Measurements from ENCODE around the gene ZNF526. TPM values are rescaled to one million over a fixed set of nuclear protein-coding genes. Genes with fewer than 3 reads are reported as not detected.

Gene ZNF526
- total and polyA plus RNA-seq, 9 of the 15 experiments (the other 6 are each of a cell fraction or from before 2014, with no cell fraction given), result 1.3 to 17.9 (median 6.2) TPM

GRCh38 chr19:42219812-42220750 is at the start of gene ZNF526 (continued):
- peak; percentile 73; the same call in 1 of the 2 replicates for TF ChIP-seq ETS1 (conservative IDR thresholded peaks at IDR 0.05; ENCODE audit: control insufficient read depth, low read depth, low read length)
- no peak for TF ChIP-seq RBM34 (IDR thresholded peaks at IDR 0.05; ENCODE audit: borderline replicate concordance, insufficient read depth, low read length)
- no peak for TF ChIP-seq SMC3 (conservative IDR thresholded peaks at IDR 0.05; ENCODE audit: insufficient read depth, low read depth, low read length)
- TF ChIP-seq CHCHD3 (CRISPR knock-in tag; IDR thresholded peaks at IDR 0.05), result no peak
- no peak for TF ChIP-seq NR2F6 (CRISPR knock-in tag; IDR thresholded peaks at IDR 0.05)
- TF ChIP-seq TRIM28 (IDR thresholded peaks at IDR 0.05), result no peak
- TF ChIP-seq, protein P1, sequence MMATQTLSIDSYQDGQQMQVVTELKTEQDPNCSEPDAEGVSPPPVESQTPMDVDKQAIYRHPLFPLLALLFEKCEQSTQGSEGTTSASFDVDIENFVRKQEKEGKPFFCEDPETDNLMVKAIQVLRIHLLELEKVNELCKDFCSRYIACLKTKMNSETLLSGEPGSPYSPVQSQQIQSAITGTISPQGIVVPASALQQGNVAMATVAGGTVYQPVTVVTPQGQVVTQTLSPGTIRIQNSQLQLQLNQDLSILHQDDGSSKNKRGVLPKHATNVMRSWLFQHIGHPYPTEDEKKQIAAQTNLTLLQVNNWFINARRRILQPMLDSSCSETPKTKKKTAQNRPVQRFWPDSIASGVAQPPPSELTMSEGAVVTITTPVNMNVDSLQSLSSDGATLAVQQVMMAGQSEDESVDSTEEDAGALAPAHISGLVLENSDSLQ (IDR thresholded peaks at IDR 0.05), result no peak
- no peak for TF ChIP-seq ZNF175 (CRISPR knock-in tag; IDR thresholded peaks at IDR 0.05; ENCODE audit: low read depth)
- TF ChIP-seq SRSF7 (optimal IDR thresholded peaks at IDR 0.05; ENCODE audit: low read depth, low read length), result no peak
- no peak for TF ChIP-seq ZNF408 (CRISPR knock-in tag; IDR thresholded peaks at IDR 0.05; ENCODE audit: low read depth)
- no peak for TF ChIP-seq TFAM (CRISPR knock-in tag; conservative IDR thresholded peaks at IDR 0.05)
- no peak for TF ChIP-seq ZNF780A (CRISPR knock-in tag; IDR thresholded peaks at IDR 0.05)
- TF ChIP-seq RBM25 (IDR thresholded peaks at IDR 0.05; ENCODE audit: low read depth, low read length, severe bottlenecking), result peak; percentile 97
- TF ChIP-seq SFPQ (IDR thresholded peaks at IDR 0.05; ENCODE audit: low read depth, low read length), result no peak
- TF ChIP-seq NEUROD1 (IDR thresholded peaks at IDR 0.05; ENCODE audit: borderline replicate concordance, low read depth, low read length, partially characterized antibody), result peak; percentile 84
- TF ChIP-seq ZNF644 (tag; IDR thresholded peaks at IDR 0.05; ENCODE audit: low read depth), result no peak
- TF ChIP-seq MTA3 (IDR thresholded peaks at IDR 0.05; ENCODE audit: borderline replicate concordance), result peak; percentile 79
- no peak for TF ChIP-seq MECOM (CRISPR knock-in tag; IDR thresholded peaks at IDR 0.05)
- peak; percentile 64; the same call in 1 of the 2 replicates for TF ChIP-seq ETV5 (CRISPR knock-in tag; IDR thresholded peaks at IDR 0.05; ENCODE audit: low read depth)
- no peak for TF ChIP-seq CBX2 (IDR thresholded peaks at IDR 0.05; ENCODE audit: insufficient read depth, low read length, poor library complexity, severe bottlenecking)

Data from K562 (cell line).